K562 (cell line): Measurements from ENCODE around the gene ABCC5. TPM values are rescaled to one million over a fixed set of nuclear protein-coding genes. Genes with fewer than 3 reads are reported as not detected.

Source experiments
- ATAC-seq: fragments of 200-7000 bp; cut with Tn5 transposase; 3 replicates; pipeline ENCODE4 v1.9.1; 2020; ENCODE audit warnings: moderate library complexity
- BruUV-seq: library from RNA; stranded (reverse); fragments of 400-500 nt; replicated peaks from 2 replicates; lab custom pipeline; 2021; lab: Mats Ljungman, UMichigan
- CTCF ChIA-PET: fragments of 300-600 bp; formaldehyde crosslinking; extraction: SDS; loops from one replicate; lab custom pipeline; 2021; ENCODE audit warnings: low intra/inter-chr PET ratio; lab: Yijun Ruan, JAX
- POLR2A ChIA-PET: fragments of 300-600, 350-650 bp; sonication (Branson Sonifier 250); formaldehyde crosslinking; extraction: SDS; loops from one replicate; lab custom pipeline; 2021; ENCODE audit warnings: antibody characterized with exemption, inconsistent platforms; lab: Yijun Ruan, JAX
- DNase-seq, 4 experiments: peaks; one replicate each; pipeline versions ENCODE4 v3.0.0 to v3.0.0-alpha.2; 2011 to 2018; ENCODE audit warnings: low spot score in 3 of 4, mixed read lengths in 3 of 4; ENCODE audit errors: extremely low read depth in 1 of 4
- FAIRE-seq: peaks from 2 replicates; lab custom pipeline; 2011; peaks lifted over from hg19 to GRCh38; lab: Jason Lieb, UNC
- H2AFZ ChIP-seq: 2 replicates; pipeline ENCODE4 v1.6.0; 2011; ENCODE audit warnings: low read depth, low read length, control low read depth, inconsistent platforms
- H3K27ac ChIP-seq: fragments of 200-600 bp; 3 replicates; pipeline ENCODE4 v1.8.0; 2011; ENCODE audit warnings: low read depth, mild to moderate bottlenecking, control low read depth, inconsistent platforms, low read length, moderate library complexity, mixed read lengths; ENCODE audit errors: extremely low read depth
- H3K27me3 ChIP-seq, 2 experiments: fragments of 300-600 bp in 1 of 2; 2 replicates in 1 of 2; 3 replicates in 1 of 2; pipeline versions ENCODE4 v1.6.0 to v1.8.0; 2011; ENCODE audit warnings: inconsistent platforms in 2 of 2, low read length in 2 of 2, mild to moderate bottlenecking in 1 of 2, mixed read lengths in 1 of 2, moderate library complexity in 1 of 2; ENCODE audit not compliant: control insufficient read depth in 2 of 2, insufficient read depth in 2 of 2
- H3K36me3 ChIP-seq: fragments of 300-600 bp; 3 replicates; pipeline ENCODE4 v1.8.0; 2011; ENCODE audit warnings: mild to moderate bottlenecking, low read length, inconsistent platforms; ENCODE audit not compliant: control insufficient read depth, insufficient read depth
- H3K4me1 ChIP-seq, 2 experiments: fragments of 200-600 bp in 1 of 2; replicated peaks in 1 of 2; 2 replicates in 1 of 2; 3 replicates in 1 of 2; pipeline versions ENCODE4 v1.5.1 to v1.8.0; 2011; ENCODE audit warnings: inconsistent platforms in 2 of 2, low read length in 2 of 2, mild to moderate bottlenecking in 1 of 2, mixed read lengths in 1 of 2, moderate library complexity in 1 of 2; ENCODE audit not compliant: control insufficient read depth in 2 of 2, insufficient read depth in 2 of 2
- H3K4me2 ChIP-seq: 2 replicates; pipeline ENCODE4 v1.6.1; 2011; ENCODE audit warnings: low read length, control low read depth, inconsistent platforms, mixed read lengths; ENCODE audit not compliant: insufficient read depth
- H3K4me3 ChIP-seq: fragments of 200-600 bp; sonication (generic), shearing (Covaris generic); 2 replicates; pipeline ENCODE4 v1.5.1; 2016; ENCODE audit warnings: control low read depth, inconsistent platforms
- H3K79me2 ChIP-seq: fragments of 200-600 bp; 3 replicates; pipeline ENCODE4 v1.8.0; 2011; ENCODE audit warnings: low read length, inconsistent platforms; ENCODE audit not compliant: control insufficient read depth, insufficient read depth
- H3K9ac ChIP-seq, 2 experiments: 2 replicates each; pipeline versions ENCODE4 v1.6.0 to v1.6.1; 2011; ENCODE audit warnings: low read depth in 2 of 2, low read length in 2 of 2, control low read depth in 1 of 2, inconsistent platforms in 1 of 2, mild to moderate bottlenecking in 1 of 2, mixed read lengths in 1 of 2; ENCODE audit not compliant: insufficient read depth in 1 of 2
- H3K9me1 ChIP-seq: one replicate; pipeline ENCODE4 v1.6.0; 2011; ENCODE audit warnings: inconsistent platforms, mild to moderate bottlenecking, low read length, moderate library complexity; ENCODE audit not compliant: control insufficient read depth, insufficient read depth
- H3K9me3 ChIP-seq: replicated peaks from 2 replicates; pipeline ENCODE4 v1.5.1; 2011; ENCODE audit warnings: low read depth, low read length, inconsistent platforms; ENCODE audit not compliant: control insufficient read depth, insufficient read depth
- H4K20me1 ChIP-seq: replicated peaks from 2 replicates; pipeline ENCODE4 v1.6.1; 2011; ENCODE audit warnings: low read length, inconsistent platforms, mixed read lengths; ENCODE audit not compliant: control insufficient read depth, insufficient read depth
- ERF ChIP-seq: fragments of 450-650 bp; formaldehyde crosslinking; IDR thresholded peaks from 2 replicates; pipeline ENCODE4 v1.4.0; 2020; ENCODE audit warnings: mild to moderate bottlenecking, mixed read lengths
- GTF3C2 ChIP-seq: IDR thresholded peaks from 3 replicates; pipeline ENCODE4 v1.6.1; 2011; ENCODE audit warnings: borderline replicate concordance, mild to moderate bottlenecking, moderate library complexity; ENCODE audit not compliant: insufficient read length; ENCODE audit errors: extremely low read depth
- HNRNPUL1 ChIP-seq: fragments of 200-400 bp; formaldehyde crosslinking; IDR thresholded peaks from 2 replicates; pipeline ENCODE4 v1.6.1; 2017; ENCODE audit warnings: low read length
- MCM3 ChIP-seq: fragments of 450-650 bp; IDR thresholded peaks from 2 replicates; pipeline ENCODE4 v1.6.1; 2016
- SIX5 ChIP-seq, 2 experiments: IDR thresholded peaks; 2 replicates each; pipeline ENCODE4 v1.6.1; 2011; ENCODE audit warnings: low read length in 2 of 2, borderline replicate concordance in 1 of 2, low read depth in 1 of 2, mild to moderate bottlenecking in 1 of 2, moderate library complexity in 1 of 2; ENCODE audit not compliant: insufficient read depth in 1 of 2
- USF2 ChIP-seq: sonication (generic); formaldehyde crosslinking; IDR thresholded peaks from 2 replicates; pipeline ENCODE4 v1.5.0; 2020; ENCODE audit warnings: missing genetic modification reagents
- WGBS: fragments of 100-300 bp; shearing (Covaris generic); methylation state at CpG from one replicate; pipeline ENCODE4 v1.1.6; 2016; ENCODE audit warnings: low coverage, mixed read lengths; ENCODE audit not compliant: insufficient coverage; ENCODE audit errors: missing lambda C conversion rate; 5-methylcytosine and 5-hydroxymethylcytosine counted together
- in situ Hi-C: fragments of 300-500 bp; cut with MboI; formaldehyde crosslinking; loops from 4 replicates; pipeline ENCODE4 v1.15.0; 2018; ENCODE audit warnings: inconsistent platforms, mixed read lengths
- intact Hi-C: fragments of 100-400 bp; cut with micrococcal nuclease; formaldehyde crosslinking; loops from 2 replicates; pipeline ENCODE4 v1.14.2; 2022
- polyA plus RNA-seq, 8 experiments: library from polyadenylated mRNA; depleted of rRNA in 4 of 8; stranded (reverse) in 5 of 8; unstranded in 3 of 8; fragments of >200 nt; fragmentation: Nextera tagmentation in 2 of 8; fragmentation: Illumina TruSeq in 1 of 8; extraction: Ambion mirVana in 2 of 8; extraction: Trizol in 1 of 8; gene quantifications; 2 replicates each; pipeline versions ENCODE4 v1.2.1 to v1.2.3, GENCODE V29; 2011 to 2014; ENCODE audit warnings: inconsistent platforms in 1 of 8, missing spikeins in 1 of 8
- total RNA-seq, 7 experiments: library from RNA; depleted of rRNA in 6 of 7; stranded (reverse); fragments of >200 nt in 6 of 7; fragmentation: Illumina TruSeq in 2 of 7; extraction: Trizol in 2 of 7; gene quantifications; 2 replicates each; pipeline versions ENCODE4 v1.2.1 to v1.2.3, GENCODE V29; 2011 to 2021; ENCODE audit warnings: low replicate concordance in 1 of 7
- TF ChIP-seq, protein P1 (sequence below): fragments of 450-650 bp; IDR thresholded peaks from 2 replicates; pipeline ENCODE4 v1.6.1; 2018; ENCODE audit not compliant: partially characterized antibody

The ABCC5 gene
- total and polyA plus RNA-seq, 9 of the 15 experiments (the other 6 are each of a cell fraction or from before 2014, with no cell fraction given): 22.0 to 53.0 (median 41.9) TPM

DNA sequence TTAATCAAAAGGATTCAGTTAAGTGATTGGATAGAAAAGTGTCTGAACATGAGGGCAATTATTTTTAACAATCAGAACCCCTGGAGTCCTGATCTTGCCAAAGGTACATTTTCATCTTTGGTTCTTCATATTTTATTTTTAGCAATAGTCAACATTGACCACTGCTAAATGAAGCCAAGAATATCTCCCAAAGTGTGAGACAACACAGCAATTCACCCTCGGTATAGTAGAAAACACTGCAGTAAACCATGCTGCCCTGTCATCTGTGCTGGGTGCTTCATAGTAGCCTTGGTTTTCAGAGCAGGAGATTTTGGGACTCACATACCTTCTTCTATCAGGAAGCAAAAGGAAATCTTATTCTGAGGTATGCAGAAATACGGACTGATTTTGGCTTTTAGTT lies 85.8 kb downstream of the ABCC5 start:
- DNase-seq: no peak
- TF ChIP-seq HNRNPUL1 (no peak), USF2 (CRISPR knock-in tag) (no peak), GTF3C2 (no peak), MCM3 (no peak), SIX5 (IDR thresholded peaks at IDR 0.05; ENCODE audit: borderline replicate concordance in 1 of 2, insufficient read depth in 1 of 2, low read depth in 1 of 2, low read length in 2 of 2) (no peak), ERF (CRISPR knock-in tag) (no peak)
- TF ChIP-seq, protein P1, sequence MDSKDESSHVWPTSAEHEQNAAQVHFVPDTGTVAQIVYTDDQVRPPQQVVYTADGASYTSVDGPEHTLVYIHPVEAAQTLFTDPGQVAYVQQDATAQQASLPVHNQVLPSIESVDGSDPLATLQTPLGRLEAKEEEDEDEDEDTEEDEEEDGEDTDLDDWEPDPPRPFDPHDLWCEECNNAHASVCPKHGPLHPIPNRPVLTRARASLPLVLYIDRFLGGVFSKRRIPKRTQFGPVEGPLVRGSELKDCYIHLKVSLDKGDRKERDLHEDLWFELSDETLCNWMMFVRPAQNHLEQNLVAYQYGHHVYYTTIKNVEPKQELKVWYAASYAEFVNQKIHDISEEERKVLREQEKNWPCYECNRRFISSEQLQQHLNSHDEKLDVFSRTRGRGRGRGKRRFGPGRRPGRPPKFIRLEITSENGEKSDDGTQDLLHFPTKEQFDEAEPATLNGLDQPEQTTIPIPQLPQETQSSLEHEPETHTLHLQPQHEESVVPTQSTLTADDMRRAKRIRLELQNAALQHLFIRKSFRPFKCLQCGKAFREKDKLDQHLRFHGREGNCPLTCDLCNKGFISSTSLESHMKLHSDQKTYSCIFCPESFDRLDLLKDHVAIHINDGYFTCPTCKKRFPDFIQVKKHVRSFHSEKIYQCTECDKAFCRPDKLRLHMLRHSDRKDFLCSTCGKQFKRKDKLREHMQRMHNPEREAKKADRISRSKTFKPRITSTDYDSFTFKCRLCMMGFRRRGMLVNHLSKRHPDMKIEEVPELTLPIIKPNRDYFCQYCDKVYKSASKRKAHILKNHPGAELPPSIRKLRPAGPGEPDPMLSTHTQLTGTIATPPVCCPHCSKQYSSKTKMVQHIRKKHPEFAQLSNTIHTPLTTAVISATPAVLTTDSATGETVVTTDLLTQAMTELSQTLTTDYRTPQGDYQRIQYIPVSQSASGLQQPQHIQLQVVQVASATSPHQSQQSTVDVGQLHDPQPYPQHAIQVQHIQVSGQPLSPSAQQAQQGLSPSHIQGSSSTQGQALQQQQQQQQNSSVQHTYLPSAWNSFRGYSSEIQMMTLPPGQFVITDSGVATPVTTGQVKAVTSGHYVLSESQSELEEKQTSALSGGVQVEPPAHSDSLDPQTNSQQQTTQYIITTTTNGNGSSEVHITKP: no peak
- Histone ChIP-seq H3K36me3 (peaks cover 57% of the 10 kb centered on the region), H3K9ac (no peak overlapping the region), H4K20me1 (no peaks in the 10 kb centered on the region), H3K27ac (no peak overlapping the region), H3K9me1 (no peaks in the 10 kb centered on the region), H3K4me1 (no peaks in the 10 kb centered on the region; a peak in 1 of 5 replicates), H3K4me2 (no peak overlapping the region), H3K4me3 (no peak overlapping the region), H3K9me3 (no peaks in the 10 kb centered on the region), H2AFZ (no peak overlapping the region), H3K27me3 (no peaks in the 10 kb centered on the region), H3K79me2 (no peaks in the 10 kb centered on the region)
- in situ Hi-C loops: no loop called here
- intact Hi-C loops: no loop called here
- ChIA-PET POLR2A (no interaction called here), CTCF (no interaction called here)
- BruUV-seq: no TSS peak
- ATAC-seq: no peak
- WGBS: 87% methylated on average over 2 of the region's 2 CpGs
- FAIRE-seq: peak; percentile 42
